Embryonic facial prominence (tissue), 1 donor: ENCODE data around the gene ZNF154.

ENCODE experiments used
- DNase-seq: peaks from one replicate; pipeline ENCODE4 v3.0.0-alpha.2; 2016; ENCODE audit errors: extremely low spot score

The ZNF154 gene

DNA sequence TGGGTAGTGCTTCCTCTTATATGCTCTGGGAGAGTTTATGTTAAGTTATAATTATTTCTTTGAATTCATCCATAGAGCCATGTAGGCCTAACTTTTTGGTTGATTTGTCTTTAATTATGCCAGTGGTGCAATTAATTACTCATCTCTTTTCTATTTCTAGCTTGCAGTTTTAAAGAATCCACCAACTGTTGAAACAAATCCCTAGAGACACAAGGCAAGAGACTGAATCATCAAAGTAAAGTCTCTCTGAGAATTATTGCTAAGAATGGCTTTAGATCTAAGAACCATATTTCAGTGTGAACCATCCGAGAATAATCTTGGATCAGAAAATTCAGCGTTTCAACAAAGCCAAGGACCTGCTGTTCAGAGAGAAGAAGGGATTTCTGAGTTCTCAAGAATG is 33.1 kb downstream of the ZNF154 start:
- no peak for DNase-seq

- no peak for DNase-seq
Measured at GRCh38 chr19:57672466-57672865, 36.5 kb downstream of the ZNF154 start.

DNA sequence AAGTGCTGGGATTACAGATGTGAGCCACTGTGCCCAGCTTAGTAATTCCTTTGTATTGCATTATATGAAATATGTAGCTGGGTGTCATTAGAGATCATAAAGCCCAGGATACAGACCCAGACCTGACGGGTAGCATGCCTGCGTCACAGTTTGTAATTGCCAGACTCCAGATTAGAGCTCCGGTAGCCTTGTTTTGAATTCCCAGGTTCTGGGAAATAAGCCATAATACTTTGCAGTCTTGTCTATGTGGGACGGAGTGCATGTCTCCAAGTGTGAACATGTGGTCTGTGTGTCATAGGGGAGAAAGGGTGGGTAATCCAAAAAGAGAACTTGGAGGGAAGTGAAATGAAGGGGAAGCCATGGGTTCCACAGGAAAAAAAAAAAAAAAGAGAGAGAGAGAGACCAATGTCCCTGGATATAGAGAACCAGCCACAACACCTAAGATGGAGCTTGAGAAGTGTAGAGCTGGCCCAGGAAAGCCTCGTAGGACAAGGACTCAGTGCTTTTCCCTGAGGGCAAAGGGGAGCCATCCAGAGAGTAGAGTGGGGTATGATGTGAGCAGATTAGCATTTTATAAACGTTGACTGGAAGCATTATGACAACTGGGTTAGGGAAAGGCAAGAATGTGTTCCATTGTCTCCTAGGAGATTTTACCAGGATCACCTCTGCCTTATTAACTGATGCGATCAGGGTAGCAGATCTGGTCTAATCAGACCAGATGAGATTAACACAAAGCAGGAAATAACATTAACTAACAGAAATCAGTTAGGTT is 37.7 kb downstream of the ZNF154 start:
- no peak for DNase-seq

DNA sequence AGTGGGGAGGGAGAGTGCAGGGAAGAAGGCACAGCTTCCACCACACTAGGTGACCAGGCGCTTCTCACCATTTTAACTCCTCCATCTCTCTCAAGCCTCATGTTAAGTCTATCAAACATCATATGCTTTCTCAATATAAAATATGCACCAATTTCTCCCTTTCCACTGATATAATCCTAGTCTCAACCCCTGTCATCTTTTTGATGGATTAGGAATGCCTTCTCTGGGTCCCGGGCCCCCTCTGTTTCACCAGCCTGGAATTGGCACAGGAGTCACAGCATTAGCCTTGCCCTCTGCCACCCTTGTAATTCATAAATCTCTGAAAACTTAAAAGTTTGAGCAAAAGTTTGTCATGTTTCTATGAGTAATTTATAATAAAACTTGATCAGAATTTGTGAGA is 40.4 kb downstream of the ZNF154 start, which contains the start of gene ZSCAN4:
Gene ZSCAN4 (plus strand): TSS at position 301 of the 400 bp plus-strand sequence. CDS start 7,211 bp downstream, outside the sequence.
- DNase-seq: no peak

- no peak for DNase-seq
Measured at GRCh38 chr19:57667228-57667627, 41.8 kb downstream of the ZNF154 start.

DNA sequence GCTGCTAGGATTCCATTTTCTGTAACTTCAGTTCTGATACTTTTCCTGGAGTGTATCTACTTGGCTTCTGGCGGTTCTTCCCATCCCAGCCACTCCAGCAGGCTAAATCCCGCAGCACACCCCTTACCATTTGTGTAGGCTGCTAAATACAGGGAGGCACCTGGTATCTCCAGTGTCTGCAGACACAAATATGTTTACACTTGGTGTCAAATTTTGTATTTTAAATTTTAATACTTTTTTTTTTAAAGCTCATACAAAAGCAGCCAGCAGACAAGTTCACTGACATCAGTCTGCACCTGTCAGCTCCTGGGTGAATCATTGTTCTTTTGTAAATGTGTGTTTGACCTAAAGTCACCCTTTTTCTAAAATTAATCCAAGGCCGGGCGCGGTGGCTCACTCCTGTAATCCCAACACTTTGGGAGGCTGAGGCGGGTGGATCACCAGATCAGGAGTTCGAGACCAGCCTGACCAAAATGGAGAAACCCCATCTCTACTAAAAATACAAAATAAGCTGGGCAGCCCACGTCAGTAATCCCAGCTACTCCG is 43.7 kb downstream of the ZNF154 start:
- no peak for DNase-seq

DNA sequence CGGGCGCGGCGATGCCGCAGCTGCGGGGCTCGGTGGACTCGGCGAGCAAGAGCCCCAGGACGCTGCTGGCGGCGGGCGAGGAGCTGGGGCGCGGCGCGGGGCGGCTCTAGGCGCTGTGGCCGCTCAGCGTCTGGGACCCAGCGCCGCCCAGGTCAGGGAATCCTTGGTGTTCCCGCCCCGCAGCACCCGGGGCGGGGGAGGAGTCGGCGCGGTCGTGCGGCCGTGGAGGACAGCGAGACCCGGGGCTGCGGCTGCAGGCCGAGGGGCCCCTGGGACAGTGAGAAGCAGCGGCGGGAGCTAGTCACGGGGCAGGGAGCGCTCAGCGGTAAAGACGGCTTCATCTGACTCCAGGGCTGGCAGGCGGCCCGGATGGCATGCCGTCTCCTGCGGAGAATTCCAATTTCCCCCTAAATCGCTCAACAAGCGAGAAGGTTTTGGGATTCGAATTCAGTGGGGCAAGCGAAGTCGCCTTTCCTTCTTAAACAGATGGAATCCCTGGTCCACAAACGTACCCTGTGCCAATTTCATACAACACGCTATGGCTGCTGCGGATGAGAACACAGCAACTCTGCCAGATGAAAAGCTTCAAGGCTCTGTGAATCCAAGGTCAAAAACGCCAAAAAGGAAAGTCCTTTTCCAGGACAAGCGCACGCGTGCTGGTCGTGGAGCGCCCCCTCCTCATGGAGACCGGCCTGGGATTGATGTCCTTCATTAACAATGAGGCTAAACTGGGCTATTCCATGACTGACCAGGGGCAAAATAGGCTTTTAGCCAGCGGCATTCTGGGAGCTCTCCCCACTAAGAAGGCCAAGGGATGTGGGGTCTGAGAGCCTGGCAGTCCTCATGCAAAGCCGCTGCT is 44.5 kb downstream of the ZNF154 start:
- DNase-seq: peak; percentile 24

- DNase-seq: no peak
Measured at GRCh38 chr19:57656346-57656745, 52.7 kb downstream of the ZNF154 start.

GRCh38 chr19:57655443-57655842 is 53.6 kb downstream of the ZNF154 start:
- no peak for DNase-seq

DNA sequence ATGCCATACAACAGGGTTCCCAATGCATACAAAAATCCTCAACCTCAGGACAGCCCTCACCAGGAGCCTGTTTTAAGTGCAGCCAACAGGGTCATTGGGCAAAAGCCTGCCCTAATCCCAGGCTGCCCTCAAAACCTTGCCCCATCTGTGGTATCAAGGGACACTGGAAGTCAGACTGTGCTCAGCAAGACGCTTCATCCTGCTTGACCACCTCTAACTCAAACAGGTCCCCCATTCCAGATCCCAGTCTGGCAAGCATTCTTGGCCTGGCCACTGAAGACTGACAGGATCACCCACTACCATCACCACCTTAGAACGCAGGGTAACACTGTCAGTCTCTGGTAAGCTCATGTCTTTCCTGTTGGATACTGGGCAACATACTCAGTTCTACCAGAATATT is 55.3 kb downstream of the ZNF154 start:
- DNase-seq: no peak

DNA sequence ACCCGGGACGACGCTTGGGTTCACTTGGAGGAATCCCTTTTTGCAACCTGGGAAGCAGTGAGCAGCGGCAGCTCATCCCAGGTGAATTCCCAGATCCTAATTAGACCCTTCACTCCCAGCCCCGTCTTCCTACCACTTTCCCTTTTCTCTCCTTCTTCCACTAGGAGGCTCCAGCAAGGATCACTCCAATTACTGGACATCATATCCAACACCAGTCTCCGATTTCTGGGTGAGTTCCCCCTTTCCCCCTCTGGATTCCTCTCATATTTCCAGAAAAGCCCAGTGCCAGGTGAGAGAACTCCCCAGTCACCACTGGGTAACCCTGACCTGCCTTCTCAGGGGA is 57.4 kb downstream of the ZNF154 start:
- DNase-seq: no peak

- no peak for DNase-seq
Measured at GRCh38 chr19:57648331-57649003, 60.5 kb downstream of the ZNF154 start.
